Measurements from ENCODE around the gene FBXO11. TPM values are rescaled to one million over a fixed set of nuclear protein-coding genes. Genes with fewer than 3 reads are reported as not detected.

Gene FBXO11
- total and polyA plus RNA-seq, 2 of the 4 experiments (the other 2 are of a cell fraction) = 27.1 to 29.6 TPM

- Histone ChIP-seq H4K5ac (ENCODE audit: low read depth, low read length) (no peak overlapping the region), H2BK120ac (ENCODE audit: low read depth, low read length) (no peak overlapping the region), H3K18ac (ENCODE audit: low read depth, low read length) (no peak overlapping the region), H4K8ac (ENCODE audit: low read depth in 2 of 2, low read length in 2 of 2) (no peak overlapping the region), H2BK15ac (ENCODE audit: low read depth, low read length) (no peak overlapping the region), H3K4me3 (ENCODE audit: insufficient read depth, low read depth, low read length) (no peak overlapping the region), H3K4ac (ENCODE audit: low read depth, low read length) (no peak overlapping the region), H2AFZ (replicated peaks; ENCODE audit: low read length, poor library complexity) (no peak overlapping the region), H3K14ac (replicated peaks; ENCODE audit: low read depth, low read length) (no peak overlapping the region), H2AK9ac (replicated peaks; ENCODE audit: low read depth, low read length, poor library complexity) (no peak overlapping the region), H3K56ac (ENCODE audit: extremely low read depth, insufficient read depth, low read length) (no peak overlapping the region), H3K4me1 (ENCODE audit: control insufficient read depth, insufficient read depth, low read length) (no peaks in the 10 kb centered on the region), H3K9me1 (ENCODE audit: insufficient read depth, low read length) (no peaks in the 10 kb centered on the region), H3K4me2 (ENCODE audit: low read depth, low read length) (no peak overlapping the region), H3K79me1 (ENCODE audit: low read depth in 1 of 2, low read length in 2 of 2) (peaks cover 3 to 7% of the 10 kb centered on the region in 2 experiments; a peak in 3 of 4 replicates), H3K27me3 (ENCODE audit: control insufficient read depth, insufficient read depth, low read length) (no peaks in the 10 kb centered on the region), H3K9me3 (ENCODE audit: control insufficient read depth, insufficient read depth, low read length) (no peaks in the 10 kb centered on the region), H4K91ac (ENCODE audit: insufficient read depth, low read depth, low read length) (no peak overlapping the region), H3K9ac (ENCODE audit: low read depth, low read length) (no peak overlapping the region), H2BK20ac (ENCODE audit: low read depth, low read length) (no peak overlapping the region), H3K27ac (ENCODE audit: insufficient read depth, low read length) (no peak overlapping the region), H2BK5ac (ENCODE audit: low read depth, low read length, poor library complexity, severe bottlenecking) (no peak overlapping the region), H4K20me1 (ENCODE audit: insufficient read depth, low read length) (no peaks in the 10 kb centered on the region), H3K23ac (ENCODE audit: low read depth, low read length) (no peak overlapping the region), H3K36me3 (ENCODE audit: control insufficient read depth, insufficient read depth, low read length) (peaks cover 35% of the 10 kb centered on the region), H2AK5ac (ENCODE audit: low read depth, low read length) (no peak overlapping the region)
- dilution Hi-C loops (cut with HindIII; ENCODE audit: low sequenced_read_pairs, unreplicated experiment) = no loop called here
- ChIA-PET POLR2A (ENCODE audit: unreplicated experiment) (no interaction called here), CTCF (interaction anchor here (1.0 to 1.2 kb wide), 2 partner anchors 15 to 20 kb away, joined by 3 to 4 read pairs; no protein-coding TSS in a partner anchor)
- in situ Hi-C loops (cut with MboI; ENCODE audit: low sequenced_read_pairs) = no loop called here
- no TSS peak for BruUV-seq (replicated peaks)
- intact Hi-C loops (cut with micrococcal nuclease) = no loop called here
- DNase-seq = peak; percentile 29
- ATAC-seq (ENCODE audit: low read depth) = no peak
- TF ChIP-seq CEBPB (IDR thresholded peaks at IDR 0.05; ENCODE audit: low read depth, low read length) (no peak), CTCF (conservative IDR thresholded peaks at IDR 0.05; ENCODE audit: low read depth, low read length) (no peak), SMC3 (IDR thresholded peaks at IDR 0.05; ENCODE audit: low read depth, low read length) (no peak), FOS (IDR thresholded peaks at IDR 0.05; ENCODE audit: low read depth, low read length) (no peak), NFE2L2 (IDR thresholded peaks at IDR 0.05; ENCODE audit: low read depth, low read length) (no peak), RFX5 (IDR thresholded peaks at IDR 0.05; ENCODE audit: low read depth, low read length) (no peak), POLR2A (IDR thresholded peaks at IDR 0.05; ENCODE audit: low read depth, low read length) (no peak), CHD1 (IDR thresholded peaks at IDR 0.05; ENCODE audit: low read depth, low read length) (no peak)
- WGBS, 2 experiments (ENCODE audit: extremely low coverage in 2 of 2, insufficient read length in 1 of 2) = no CpG with 5 or more reads among the region's 3 CpGs
These were observed 86.5 kb downstream of the FBXO11 start for GRCh38 chr2:47819834-47820233.
